ENCODE results near the gene SAP30BP.

SAP30BP gene

GRCh38 chr17:75722542-75723095 lies 55.5 kb downstream of the SAP30BP start:
- no peak for DNase-seq

- no peak for DNase-seq
These were observed 56.2 kb downstream of the SAP30BP start for GRCh38 chr17:75723171-75723930.

GRCh38 chr17:75724016-75725003 lies 57.2 kb downstream of the SAP30BP start:
- no peak for DNase-seq

GRCh38 chr17:75725504-75725903 lies 58.4 kb downstream of the SAP30BP start:
- no peak for DNase-seq

GRCh38 chr17:75727391-75727790 lies 60.3 kb downstream of the SAP30BP start:
- no peak for DNase-seq

GRCh38 chr17:75729351-75729750 lies 62.2 kb downstream of the SAP30BP start:
- no peak for DNase-seq

- DNase-seq: no peak
These were observed 62.9 kb downstream of the SAP30BP start for GRCh38 chr17:75730065-75730464.

GRCh38 chr17:75731086-75731715 lies 64.1 kb downstream of the SAP30BP start:
- no peak for DNase-seq

GRCh38 chr17:75731716-75732498 lies 64.8 kb downstream of the SAP30BP start:
- DNase-seq: no peak

- no peak for DNase-seq
These were observed 66.3 kb downstream of the SAP30BP start for GRCh38 chr17:75733471-75733870.

GRCh38 chr17:75734674-75735294 lies 67.6 kb downstream of the SAP30BP start:
- DNase-seq: no peak

GRCh38 chr17:75736173-75736835 lies 69.2 kb downstream of the SAP30BP start:
- DNase-seq: no peak

GRCh38 chr17:75737133-75737962 lies 70.2 kb downstream of the SAP30BP start:
- DNase-seq: no peak

- DNase-seq: peak; percentile 50
These were observed 71.2 kb downstream of the SAP30BP start for GRCh38 chr17:75738218-75738802.

GRCh38 chr17:75739174-75739573 lies 72.0 kb downstream of the SAP30BP start:
- DNase-seq: no peak

- DNase-seq: no peak
These were observed 72.7 kb downstream of the SAP30BP start for GRCh38 chr17:75739801-75740200.

GRCh38 chr17:75740215-75740614 lies 73.1 kb downstream of the SAP30BP start:
- DNase-seq: no peak

GRCh38 chr17:75740631-75741077 lies 73.5 kb downstream of the SAP30BP start:
- DNase-seq: no peak

GRCh38 chr17:75742337-75742736 lies 75.2 kb downstream of the SAP30BP start:
- DNase-seq: no peak
